ENCODE results near the gene RNLS.

Gene RNLS

DNA sequence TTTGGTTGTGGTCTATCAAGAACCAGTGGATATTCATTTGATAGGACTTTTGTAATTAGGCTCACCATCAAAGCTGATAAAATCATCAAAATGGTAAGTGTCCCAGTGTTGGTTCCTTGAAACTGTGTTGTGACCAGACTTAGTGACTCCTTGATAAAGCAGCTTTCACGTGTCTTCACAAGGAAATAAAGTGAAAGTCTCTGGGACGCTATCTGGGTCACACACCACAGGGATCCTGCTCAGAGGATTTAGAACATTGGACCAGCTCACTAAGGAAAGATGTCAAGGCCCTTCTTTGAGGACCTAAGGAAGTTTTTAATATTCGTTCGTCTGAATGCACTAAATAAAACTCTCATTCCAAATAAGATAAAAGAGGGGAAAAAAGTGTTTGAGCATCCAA, 193.1 kb downstream of the RNLS start:
- DNase-seq (ENCODE audit: low read depth): no peak
- TF ChIP-seq, protein P1, sequence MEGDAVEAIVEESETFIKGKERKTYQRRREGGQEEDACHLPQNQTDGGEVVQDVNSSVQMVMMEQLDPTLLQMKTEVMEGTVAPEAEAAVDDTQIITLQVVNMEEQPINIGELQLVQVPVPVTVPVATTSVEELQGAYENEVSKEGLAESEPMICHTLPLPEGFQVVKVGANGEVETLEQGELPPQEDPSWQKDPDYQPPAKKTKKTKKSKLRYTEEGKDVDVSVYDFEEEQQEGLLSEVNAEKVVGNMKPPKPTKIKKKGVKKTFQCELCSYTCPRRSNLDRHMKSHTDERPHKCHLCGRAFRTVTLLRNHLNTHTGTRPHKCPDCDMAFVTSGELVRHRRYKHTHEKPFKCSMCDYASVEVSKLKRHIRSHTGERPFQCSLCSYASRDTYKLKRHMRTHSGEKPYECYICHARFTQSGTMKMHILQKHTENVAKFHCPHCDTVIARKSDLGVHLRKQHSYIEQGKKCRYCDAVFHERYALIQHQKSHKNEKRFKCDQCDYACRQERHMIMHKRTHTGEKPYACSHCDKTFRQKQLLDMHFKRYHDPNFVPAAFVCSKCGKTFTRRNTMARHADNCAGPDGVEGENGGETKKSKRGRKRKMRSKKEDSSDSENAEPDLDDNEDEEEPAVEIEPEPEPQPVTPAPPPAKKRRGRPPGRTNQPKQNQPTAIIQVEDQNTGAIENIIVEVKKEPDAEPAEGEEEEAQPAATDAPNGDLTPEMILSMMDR (IDR thresholded peaks at IDR 0.05; ENCODE audit: low read depth, low read length, missing control alignments): no peak
- no peak overlapping the region for H3K4me3 ChIP-seq (ENCODE audit: low read depth, low read length)

DNA sequence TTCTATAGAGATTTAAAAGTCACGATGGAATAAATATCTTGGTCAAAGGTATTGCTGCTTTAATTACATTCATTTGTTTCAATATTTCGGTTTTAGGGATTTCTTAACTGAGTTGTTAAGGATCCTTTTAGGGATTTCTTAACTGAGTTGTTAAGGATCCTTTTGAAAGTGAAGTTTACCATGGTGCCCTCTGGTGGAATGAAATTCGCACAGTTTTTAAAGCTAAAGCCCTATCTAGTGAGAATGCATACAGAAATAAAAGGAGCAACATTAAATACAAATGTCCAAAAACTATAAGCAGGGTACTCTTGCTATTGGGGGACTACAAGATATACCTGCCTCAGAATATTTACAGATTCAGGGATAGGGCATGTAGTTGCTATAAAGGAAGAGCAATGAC, 193.7 kb downstream of the RNLS start:
- TF ChIP-seq, protein P1 (IDR thresholded peaks at IDR 0.05; ENCODE audit: low read depth, low read length, missing control alignments): peak; percentile 51
- H3K4me3 ChIP-seq (ENCODE audit: low read depth, low read length): no peak overlapping the region
- peak; percentile 49 for DNase-seq (ENCODE audit: low read depth)

DNA sequence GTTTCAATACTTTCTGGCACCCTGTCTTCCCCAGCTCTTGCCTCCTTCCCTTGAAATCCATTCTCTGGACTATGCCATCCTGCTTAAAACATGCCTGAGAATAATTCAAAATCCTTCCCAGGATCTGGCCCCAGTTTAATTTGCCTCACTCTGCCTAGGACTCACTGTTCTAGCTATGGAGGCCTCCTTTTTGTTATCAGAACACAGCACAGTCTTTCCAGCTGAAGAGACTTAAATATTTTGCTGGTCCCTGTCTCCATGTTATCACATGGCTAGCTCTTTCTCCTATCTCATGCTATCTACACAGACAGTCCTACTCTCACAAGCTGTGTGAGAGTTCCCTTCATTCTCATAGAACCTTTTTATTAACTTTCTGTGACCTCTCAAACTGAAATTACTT, 194.8 kb downstream of the RNLS start:
- TF ChIP-seq, protein P1 (IDR thresholded peaks at IDR 0.05; ENCODE audit: low read depth, low read length, missing control alignments): no peak
- H3K4me3 ChIP-seq (ENCODE audit: low read depth, low read length): no peak overlapping the region
- DNase-seq (ENCODE audit: low read depth): no peak

DNA sequence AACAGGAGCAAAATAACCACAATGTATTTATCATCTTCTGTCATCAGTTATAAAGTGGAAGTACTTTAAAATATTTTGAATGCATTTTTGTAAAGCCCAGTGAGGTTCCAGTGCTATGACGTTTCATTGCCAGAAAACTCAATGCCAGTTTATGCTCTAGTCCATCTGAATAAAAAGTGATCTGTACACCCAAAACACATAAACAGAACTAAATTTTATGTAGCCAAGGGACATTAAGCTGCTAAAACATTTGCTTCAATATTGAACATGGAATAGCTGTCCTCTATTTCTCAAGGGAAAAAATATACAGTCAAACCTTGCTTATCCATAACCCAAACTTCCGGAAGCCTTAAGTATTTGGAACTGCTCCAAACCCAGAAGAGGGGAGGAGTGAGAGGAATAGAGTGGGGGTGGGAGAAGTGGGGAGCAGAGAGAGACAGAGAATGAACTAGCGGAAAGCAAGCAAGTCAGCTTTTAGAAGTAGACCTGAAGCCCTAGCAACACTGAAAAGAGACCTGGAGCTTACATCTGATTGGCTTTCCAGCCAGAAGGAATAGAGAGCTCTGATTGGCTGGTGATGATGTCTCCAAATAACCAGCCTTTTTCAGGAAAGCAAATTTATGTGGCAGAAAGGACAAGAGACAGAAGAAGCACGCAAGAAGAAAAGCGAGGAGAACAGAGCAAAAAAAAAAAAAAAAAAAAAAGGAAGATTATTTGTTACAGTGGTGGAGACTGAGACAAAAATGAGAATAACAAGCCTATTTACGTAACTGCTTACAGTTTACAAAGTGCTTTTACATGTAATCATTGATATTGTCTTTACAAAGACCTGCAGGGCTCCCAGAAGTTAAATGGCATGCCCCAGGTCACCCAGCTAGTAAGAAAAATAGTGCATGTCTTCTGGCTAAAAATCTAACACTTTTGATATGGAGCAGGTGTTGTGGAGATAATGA, 196.0 kb downstream of the RNLS start:
- H3K4me3 ChIP-seq (ENCODE audit: low read depth, low read length): peak overlapping the region; percentile 28; the same call in 1 of the 2 replicates
- TF ChIP-seq, protein P1 (IDR thresholded peaks at IDR 0.05; ENCODE audit: low read depth, low read length, missing control alignments): no peak
- peak; percentile 91 for DNase-seq (ENCODE audit: low read depth)

DNA sequence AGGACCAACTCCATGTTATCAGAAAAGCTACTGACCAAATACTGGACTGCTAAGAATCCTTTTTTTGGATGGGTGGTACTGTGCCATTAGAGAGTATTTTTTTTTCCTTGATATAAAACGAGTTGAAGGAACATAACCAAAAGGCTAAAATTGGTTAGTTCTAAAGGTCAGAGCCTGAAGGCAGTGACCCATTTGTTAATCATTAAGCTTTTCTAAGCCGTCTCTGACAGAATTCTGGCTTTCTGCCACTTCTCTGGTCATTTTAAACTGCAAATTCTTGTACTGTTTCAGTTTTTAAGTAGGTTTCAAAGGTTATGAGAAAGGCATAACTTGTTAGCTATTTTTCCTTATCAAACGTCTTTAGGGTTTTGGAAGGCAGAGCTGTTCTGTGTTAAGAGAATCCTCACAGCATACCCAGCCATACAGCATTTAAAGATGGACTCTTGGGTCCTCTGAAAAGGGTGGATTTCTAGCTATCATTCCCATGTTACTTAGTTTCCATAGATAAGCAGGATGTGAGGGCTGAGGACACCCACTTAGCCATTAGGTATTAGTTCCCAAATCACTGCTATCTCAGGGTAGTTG, 196.8 kb downstream of the RNLS start:
- peak overlapping the region; percentile 28; the same call in 1 of the 2 replicates for H3K4me3 ChIP-seq (ENCODE audit: low read depth, low read length)
- TF ChIP-seq, protein P1 (IDR thresholded peaks at IDR 0.05; ENCODE audit: low read depth, low read length, missing control alignments): no peak
- DNase-seq (ENCODE audit: low read depth): peak; percentile 60

DNA sequence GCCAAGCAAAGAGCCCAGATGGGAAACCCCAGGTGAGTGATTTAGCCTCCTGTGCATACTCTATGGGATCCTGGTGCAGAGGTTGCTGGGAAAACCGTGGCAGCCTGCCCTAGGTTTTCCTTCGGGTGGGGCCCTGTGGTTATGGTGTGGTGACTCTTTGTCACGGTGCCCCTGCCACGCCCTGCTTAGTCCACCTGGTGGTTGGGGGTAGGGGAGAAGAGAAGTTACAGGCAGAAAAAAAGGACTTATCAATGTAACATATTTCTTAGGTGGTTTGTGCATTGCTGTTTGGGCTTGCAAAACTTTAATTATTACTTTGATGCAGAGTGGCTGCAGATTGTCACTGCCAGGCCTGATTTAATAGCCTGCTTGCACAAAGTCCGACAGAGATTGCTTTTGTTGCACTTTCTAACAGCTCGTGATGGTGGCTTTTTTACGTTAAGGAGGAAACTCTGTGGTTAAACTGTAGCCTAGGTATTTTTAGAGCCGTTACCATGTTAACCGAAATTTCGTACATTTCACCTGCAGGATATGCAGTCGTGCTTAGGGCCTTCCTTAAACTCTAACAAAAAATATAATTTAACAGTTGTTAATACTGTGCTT, 197.4 kb downstream of the RNLS start:
- TF ChIP-seq, protein P1 (IDR thresholded peaks at IDR 0.05; ENCODE audit: low read depth, low read length, missing control alignments): peak; percentile 18
- peak; percentile 93 for DNase-seq (ENCODE audit: low read depth)
- peak overlapping the region; percentile 35 for H3K4me3 ChIP-seq (ENCODE audit: low read depth, low read length)

Data from GM12864 (cell line).